Panc1 (cell line): ENCODE results near the gene TDRKH. TPM values are rescaled to one million over a fixed set of nuclear protein-coding genes. Genes with fewer than 3 reads are reported as not detected.

Experiments
- ATAC-seq: fragments of 200-7000 bp; cut with Tn5 transposase; 2 replicates; pipeline ENCODE4 v1.9.1; 2020; ENCODE audit warnings: mild to moderate bottlenecking, moderate library complexity
- BruUV-seq: library from RNA; stranded (reverse); fragments of 400-500 nt; replicated peaks from 2 replicates; lab custom pipeline; 2021; lab: Mats Ljungman, UMichigan
- CTCF ChIA-PET: fragments of 300-600 bp; sonication (Branson Sonifier 250); formaldehyde crosslinking; loops from one replicate; lab custom pipeline; 2022; ENCODE audit warnings: antibody characterized with exemption; lab: Charles Lee
- POLR2A ChIA-PET: fragments of 300-600 bp; sonication (Branson Sonifier 250); formaldehyde crosslinking; loops from one replicate; lab custom pipeline; 2022; ENCODE audit warnings: antibody characterized with exemption; lab: Charles Lee
- DNase-seq: peaks from one replicate; pipeline ENCODE4 v3.0.0-alpha.2; 2010; ENCODE audit warnings: low read depth, low spot score
- H3K27ac ChIP-seq: 2 replicates; pipeline ENCODE4 v1.5.1; 2011; ENCODE audit warnings: mild to moderate bottlenecking, low read length, inconsistent platforms
- H3K27me3 ChIP-seq: fragments of 200-500 bp; sonication (Bioruptor generic); 2 replicates; pipeline ENCODE4 v1.6.0; 2014; ENCODE audit warnings: low read length, inconsistent platforms; ENCODE audit not compliant: control insufficient read depth, insufficient read depth
- H3K36me3 ChIP-seq: fragments of 200-500 bp; sonication (Bioruptor generic); 2 replicates; pipeline ENCODE4 v1.5.1; 2014; ENCODE audit warnings: inconsistent platforms, mild to moderate bottlenecking, low read length, moderate library complexity; ENCODE audit not compliant: control insufficient read depth, insufficient read depth
- H3K4me1 ChIP-seq: 2 replicates; pipeline ENCODE4 v1.5.1; 2011; ENCODE audit warnings: inconsistent platforms, mild to moderate bottlenecking, low read length, moderate library complexity; ENCODE audit not compliant: control insufficient read depth, insufficient read depth
- H3K4me3 ChIP-seq, 2 experiments: 2 replicates each; pipeline ENCODE4 v1.5.1; 2011 to 2012; ENCODE audit warnings: low read depth in 2 of 2, low read length in 2 of 2, mild to moderate bottlenecking in 2 of 2, inconsistent platforms in 1 of 2, moderate library complexity in 1 of 2
- H3K9me3 ChIP-seq: fragments of 200-500 bp; sonication (Bioruptor generic); 2 replicates; pipeline ENCODE4 v1.5.1; 2014; ENCODE audit warnings: low read depth, mild to moderate bottlenecking, inconsistent platforms, low read length, moderate library complexity; ENCODE audit not compliant: control insufficient read depth, insufficient read depth
- CTCF ChIP-seq: fragments of 450-650 bp; IDR thresholded peaks from 2 replicates; pipeline ENCODE4 v1.5.1; 2017; ENCODE audit warnings: mild to moderate bottlenecking
- POLR2AphosphoS5 ChIP-seq: IDR thresholded peaks from 2 replicates; pipeline ENCODE4 v1.6.1; 2012; ENCODE audit warnings: mild to moderate bottlenecking, low read depth, low read length, moderate library complexity
- REST ChIP-seq, 2 experiments: IDR thresholded peaks; 2 replicates each; pipeline ENCODE4 v1.6.1; 2011 to 2012; ENCODE audit warnings: low read depth in 2 of 2, control low read depth in 1 of 2, low read length in 1 of 2, mild to moderate bottlenecking in 1 of 2, moderate library complexity in 1 of 2; ENCODE audit not compliant: insufficient read depth in 1 of 2
- SIN3A ChIP-seq: IDR thresholded peaks from 2 replicates; pipeline ENCODE4 v1.6.1; 2012; ENCODE audit warnings: low read depth, mild to moderate bottlenecking, low read length, moderate library complexity, borderline replicate concordance; ENCODE audit not compliant: insufficient read depth
- TCF7L2 ChIP-seq: IDR thresholded peaks from 2 replicates; pipeline ENCODE4 v1.6.1; 2011; ENCODE audit warnings: mild to moderate bottlenecking, low read depth, low read length, inconsistent platforms
- in situ Hi-C: cut with HindIII; loops from 2 replicates; pipeline ENCODE4 v1.10.0; 2016; ENCODE audit warnings: low sequenced_read_pairs, low pct_unique_long_range_greater_than_20kb
- intact Hi-C: fragments of 100-400 bp; cut with micrococcal nuclease; formaldehyde crosslinking; loops from one replicate; pipeline ENCODE4 v1.10.0; 2022; ENCODE audit not compliant: unreplicated experiment
- total RNA-seq: library from RNA; stranded (reverse); gene quantifications from one replicate; pipeline ENCODE4 v1.2.1, GENCODE V29; 2021; ENCODE audit not compliant: unreplicated experiment

Gene TDRKH
- total RNA-seq, 1 experiment from 2014 or later: 33.6 TPM

- no peak; the same call in 1 of the 2 replicates for ATAC-seq
- CTCF ChIA-PET: no interaction called here
- H3K27ac ChIP-seq: no peak overlapping the region
- H3K36me3 ChIP-seq: no peaks in the 10 kb centered on the region
- POLR2A ChIA-PET: no interaction called here
- intact Hi-C loops: no loop called here
- in situ Hi-C loops: no loop called here
- DNase-seq: no peak
- BruUV-seq: no TSS peak
- peaks cover 10% of the 10 kb centered on the region; the same call in 1 of the 2 replicates for H3K4me1 ChIP-seq
- no peak for TF ChIP-seq SIN3A
- TF ChIP-seq TCF7L2: no peak
- no peak for TF ChIP-seq CTCF
- no peak for TF ChIP-seq REST (IDR thresholded peaks at IDR 0.05; ENCODE audit: insufficient read depth in 1 of 2, low read depth in 2 of 2, low read length in 1 of 2)
- TF ChIP-seq POLR2AphosphoS5: no peak
- no peak overlapping the region for H3K4me3 ChIP-seq
- H3K9me3 ChIP-seq: no peaks in the 10 kb centered on the region
- H3K27me3 ChIP-seq: no peaks in the 10 kb centered on the region
These were observed 35.7 kb upstream of the TDRKH start for GRCh38 chr1:151825751-151826660.

- CTCF ChIA-PET: no interaction called here
- no TSS peak for BruUV-seq
- intact Hi-C loops: no loop called here
- no peak overlapping the region for H3K4me3 ChIP-seq
- H3K9me3 ChIP-seq: no peaks in the 10 kb centered on the region
- in situ Hi-C loops: no loop called here
- no peaks in the 10 kb centered on the region for H3K36me3 ChIP-seq
- POLR2A ChIA-PET: no interaction called here
- ATAC-seq (no peak), DNase-seq (no peak)
- H3K27ac ChIP-seq: no peak overlapping the region
- peaks cover 10% of the 10 kb centered on the region; the same call in 1 of the 2 replicates for H3K4me1 ChIP-seq
- TF ChIP-seq SIN3A (no peak), TCF7L2 (no peak), REST (IDR thresholded peaks at IDR 0.05; ENCODE audit: insufficient read depth in 1 of 2, low read depth in 2 of 2, low read length in 1 of 2) (no peak), POLR2AphosphoS5 (no peak), CTCF (no peak)
- H3K27me3 ChIP-seq: no peaks in the 10 kb centered on the region
These were observed 34.9 kb upstream of the TDRKH start for GRCh38 chr1:151825204-151825603.
